Upper lobe of right lung (tissue), 1 donor: ENCODE data around the gene RPL19. TPM values are rescaled to one million over a fixed set of nuclear protein-coding genes. Genes with fewer than 3 reads are reported as not detected.

ENCODE experiments used
- ATAC-seq: fragments of 200-7000 bp; cut with Tn5 transposase; one replicate; pipeline ENCODE4 v1.9.1; 2020; ENCODE audit warnings: mild to moderate bottlenecking, moderate library complexity
- DNase-seq: peaks from one replicate; pipeline ENCODE4 v3.0.0-alpha.2; 2020
- H3K27ac ChIP-seq: fragments of 200-600 bp; one replicate; pipeline ENCODE4 v1.8.0; 2022
- H3K27me3 ChIP-seq: fragments of 200-600 bp; one replicate; pipeline ENCODE4 v1.8.0; 2022; ENCODE audit warnings: mild to moderate bottlenecking
- H3K36me3 ChIP-seq: fragments of 200-600 bp; one replicate; pipeline ENCODE4 v1.8.0; 2022
- H3K4me1 ChIP-seq: fragments of 200-600 bp; one replicate; pipeline ENCODE4 v1.8.0; 2022
- H3K4me3 ChIP-seq: fragments of 200-600 bp; one replicate; pipeline ENCODE4 v1.8.0; 2022; ENCODE audit warnings: mild to moderate bottlenecking
- H3K9me3 ChIP-seq: fragments of 200-600 bp; one replicate; pipeline ENCODE4 v1.8.0; 2022
- CTCF ChIP-seq: fragments of 200-600 bp; IDR thresholded peaks from one replicate; pipeline ENCODE4 v1.8.0; 2022; ENCODE audit warnings: antibody characterized with exemption
- intact Hi-C: fragments of 100-400 bp; cut with DNase I; formaldehyde crosslinking; loops from one replicate; pipeline ENCODE4 v1.11.0; 2022
- long read RNA-seq: library from polyadenylated mRNA; unstranded; transcript quantifications from one replicate; pipeline ENCODE4 v2.0.0, GENCODE V29; 2021
- total RNA-seq: library from RNA; stranded (reverse); fragmentation: NEBNext Ultra II Directional; extraction: Animal tissue kit (Norgen Biotek cat#: 25700); gene quantifications from one replicate; pipeline ENCODE4 v1.2.1, GENCODE V29; 2021
- donor health status: DM: no; HTN: yes; CAD: no; lungs with severe emphysema.

The RPL19 gene
- 1,449 TPM for total RNA-seq
- long read RNA-seq, transcript RPL19-201 (6 exons, 737 nt), result major isoform, 406 of 440 reads
- long read RNA-seq, transcript RPL19-203 (6 exons, 1,051 nt), result minor isoform, 5 of 440 reads
- long read RNA-seq, partial matches to known transcripts, result 26 of 440 reads
- long read RNA-seq, other reads (novel, unspliced or antisense), result 2 of 440 reads

- no peaks in the 10 kb centered on the region for H3K9me3 ChIP-seq
- intact Hi-C loops, result no loop called here
- peak within 1 kb of the TSS; percentile 88 for H3K4me3 ChIP-seq
- TF ChIP-seq CTCF, result no peak
- ATAC-seq (peak; percentile 66), DNase-seq (peak; percentile 91)
- no peaks in the 10 kb centered on the region for H3K27me3 ChIP-seq
- peaks cover 35% of the 10 kb centered on the region for H3K4me1 ChIP-seq
- peak within 1 kb of the TSS; percentile 99 for H3K27ac ChIP-seq
- H3K36me3 ChIP-seq, result peaks cover 43% of the 10 kb centered on the region
Measured at GRCh38 chr17:39200070-39200879, at the start of gene RPL19. TSS of gene RPL19 (plus strand) at chr17:39200283. CDS start at chr17:39200345, 62 bp downstream.

GRCh38 chr17:39150795-39151149, 49.3 kb upstream of the RPL19 start:
- intact Hi-C loops, result loop anchor here (5.0 kb wide), 1 partner anchor 168 kb away; no protein-coding TSS in a partner anchor
- H3K27ac ChIP-seq, result no peak overlapping the region
- H3K4me3 ChIP-seq, result peak overlapping the region; percentile 67
- H3K9me3 ChIP-seq, result no peaks in the 10 kb centered on the region
- H3K27me3 ChIP-seq, result peaks cover 3% of the 10 kb centered on the region
- H3K36me3 ChIP-seq, result no peaks in the 10 kb centered on the region
- DNase-seq, result no peak
- TF ChIP-seq CTCF, result no peak
- ATAC-seq, result no peak
- H3K4me1 ChIP-seq, result peaks cover 13% of the 10 kb centered on the region

GRCh38 chr17:39151150-39151942, 48.7 kb upstream of the RPL19 start, which contains the start of gene PLXDC1:
TSS of gene PLXDC1 (minus strand) at chr17:39151637. CDS start at chr17:39151437, 200 bp downstream.
- H3K27ac ChIP-seq, result peak within 1 kb of the TSS; percentile 70
- ATAC-seq (no peak), DNase-seq (peak; percentile 70)
- H3K4me3 ChIP-seq, result peak within 1 kb of the TSS; percentile 67
- H3K36me3 ChIP-seq, result no peaks in the 10 kb centered on the region
- H3K9me3 ChIP-seq, result no peaks in the 10 kb centered on the region
- H3K27me3 ChIP-seq, result peaks cover 3% of the 10 kb centered on the region
- H3K4me1 ChIP-seq, result peaks cover 13% of the 10 kb centered on the region
- intact Hi-C loops, result loop anchor here (5.0 kb wide), 1 partner anchor 169 kb away; no protein-coding TSS in a partner anchor
- no peak for TF ChIP-seq CTCF

GRCh38 chr17:39151943-39152818, 47.9 kb upstream of the RPL19 start:
- Histone ChIP-seq H3K4me1 (peaks cover 16% of the 10 kb centered on the region), H3K27ac (peak overlapping the region; percentile 70), H3K27me3 (peaks cover 3% of the 10 kb centered on the region), H3K9me3 (no peaks in the 10 kb centered on the region), H3K36me3 (no peaks in the 10 kb centered on the region), H3K4me3 (peak overlapping the region; percentile 67)
- intact Hi-C loops, result loop anchor here (5.0 kb wide), 1 partner anchor 170 kb away; no protein-coding TSS in a partner anchor
- no peak for TF ChIP-seq CTCF
- DNase-seq (no peak), ATAC-seq (no peak)
